BLaER1 (cell line): ENCODE measurements around the gene CBY2.

Experiments used
- H3K27ac ChIP-seq: shearing (Covaris generic); formaldehyde crosslinking; 2 replicates; pipeline ENCODE4 v1.8.1; 2022
- H3K27me3 ChIP-seq: shearing (Covaris generic); formaldehyde crosslinking; 2 replicates; pipeline ENCODE4 v1.8.1; 2022
- H3K36me3 ChIP-seq: shearing (Covaris generic); formaldehyde crosslinking; 2 replicates; pipeline ENCODE4 v1.8.1; 2022
- H3K4me1 ChIP-seq: shearing (Covaris generic); formaldehyde crosslinking; 2 replicates; pipeline ENCODE4 v1.8.1; 2022
- H3K4me2 ChIP-seq: shearing (Covaris generic); formaldehyde crosslinking; 2 replicates; pipeline ENCODE4 v1.8.1; 2022
- H3K4me3 ChIP-seq: shearing (Covaris generic); formaldehyde crosslinking; 2 replicates; pipeline ENCODE4 v1.8.1; 2022
- H3K9ac ChIP-seq: shearing (Covaris generic); formaldehyde crosslinking; 2 replicates; pipeline ENCODE4 v1.8.1; 2022
- H3K9me3 ChIP-seq: shearing (Covaris generic); formaldehyde crosslinking; 2 replicates; pipeline ENCODE4 v1.8.1; 2022
- H4K20me1 ChIP-seq: shearing (Covaris generic); formaldehyde crosslinking; 2 replicates; pipeline ENCODE4 v1.8.1; 2022
- Cebpa-rat ChIP-seq: shearing (Covaris generic); IDR thresholded peaks from 2 replicates; pipeline ENCODE4 v1.8.1; 2022

The CBY2 gene

DNA sequence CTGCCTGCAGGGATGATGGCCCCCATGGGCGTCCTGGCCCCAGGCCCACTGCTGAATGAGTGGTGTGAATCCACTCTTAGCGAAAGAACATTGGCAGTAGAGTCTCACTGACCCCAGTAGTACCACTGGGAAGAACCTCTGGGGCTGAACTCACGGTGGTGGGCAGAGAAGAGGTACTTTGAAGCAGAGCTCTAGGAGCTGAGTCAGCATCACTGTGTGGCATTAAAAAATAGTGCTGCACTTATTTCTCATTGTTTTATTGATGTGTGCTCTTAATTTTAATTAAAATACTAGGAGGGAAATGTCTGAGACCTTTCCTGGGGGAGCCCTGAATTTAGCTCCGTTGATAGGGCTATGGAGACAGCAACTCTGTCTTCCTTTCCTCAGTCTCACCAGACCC is 61.3 kb downstream of the CBY2 start:
- peaks cover 2% of the 10 kb centered on the region; the same call in 1 of the 2 replicates for H3K4me1 ChIP-seq
- no peaks in the 10 kb centered on the region for H3K27me3 ChIP-seq
- no peak for TF ChIP-seq Cebpa-rat
- no peak overlapping the region for H3K4me2 ChIP-seq
- no peak overlapping the region for H3K4me3 ChIP-seq
- H3K27ac ChIP-seq = no peak overlapping the region
- H3K36me3 ChIP-seq = no peaks in the 10 kb centered on the region
- no peak overlapping the region for H3K9ac ChIP-seq
- H3K9me3 ChIP-seq = peaks cover 3% of the 10 kb centered on the region; the same call in 1 of the 2 replicates
- H4K20me1 ChIP-seq = no peaks in the 10 kb centered on the region
